Endothelial cell of umbilical vein (primary cell): Measurements from ENCODE around the gene TYRP1. TPM values are rescaled to one million over a fixed set of nuclear protein-coding genes. Genes with fewer than 3 reads are reported as not detected.

Experiments used
- BruUV-seq: library from RNA; stranded (reverse); fragments of 400-500 nt; replicated peaks from 2 replicates; lab custom pipeline; 2021; lab: Mats Ljungman, UMichigan
- CTCF ChIA-PET: fragments of 300-600, 350-600 bp; sonication (Branson Sonifier 250); formaldehyde crosslinking; loops from one replicate; lab custom pipeline; 2021; ENCODE audit warnings: antibody characterized with exemption, inconsistent platforms; lab: Charles Lee
- POLR2A ChIA-PET: fragments of 300-600, 350-600 bp; sonication (Branson Sonifier 250); formaldehyde crosslinking; loops from one replicate; lab custom pipeline; 2021; ENCODE audit warnings: antibody characterized with exemption, inconsistent platforms; lab: Charles Lee
- DNase-seq: peaks from one replicate; pipeline ENCODE4 v3.0.0-alpha.2; 2011; ENCODE audit warnings: low read depth, low spot score
- FAIRE-seq: peaks from 2 replicates; lab custom pipeline; 2011; peaks lifted over from hg19 to GRCh38; lab: Jason Lieb, UNC
- H2AFZ ChIP-seq: 2 replicates; pipeline ENCODE4 v1.6.0; 2012; ENCODE audit warnings: low read depth, low read length, control low read depth, inconsistent platforms
- H3K27ac ChIP-seq: 2 replicates; pipeline ENCODE4 v1.5.1; 2011; ENCODE audit warnings: low read depth, mild to moderate bottlenecking, control low read depth, low read length, moderate library complexity; ENCODE audit not compliant: insufficient read depth
- H3K27me3 ChIP-seq, 2 experiments: 2 replicates each; pipeline versions ENCODE4 v1.6.0 to v1.6.1; 2011; ENCODE audit warnings: low read length in 2 of 2, mixed read lengths in 1 of 2; ENCODE audit not compliant: control insufficient read depth in 2 of 2, insufficient read depth in 2 of 2
- H3K36me3 ChIP-seq, 2 experiments: 2 replicates in 1 of 2; 3 replicates in 1 of 2; pipeline ENCODE4 v1.5.1; 2011; ENCODE audit warnings: low read length in 2 of 2, mild to moderate bottlenecking in 1 of 2, moderate library complexity in 1 of 2; ENCODE audit not compliant: control insufficient read depth in 2 of 2, insufficient read depth in 2 of 2; ENCODE audit errors: extremely low read depth in 1 of 2
- H3K4me1 ChIP-seq: 3 replicates; pipeline ENCODE4 v1.5.1; 2011; ENCODE audit warnings: mild to moderate bottlenecking, low read length; ENCODE audit not compliant: control insufficient read depth, insufficient read depth; ENCODE audit errors: extremely low read depth
- H3K4me2 ChIP-seq: 2 replicates; pipeline ENCODE4 v1.6.1; 2011; ENCODE audit warnings: low read length, control low read depth, mixed read lengths; ENCODE audit not compliant: insufficient read depth
- H3K4me3 ChIP-seq, 3 experiments: fragments of 200-600 bp in 1 of 3; sonication (generic), shearing (Covaris generic) in 1 of 3; replicated peaks in 1 of 3; 2 replicates each; pipeline ENCODE4 v1.5.1; 2011 to 2016; ENCODE audit warnings: control low read depth in 3 of 3, low read length in 3 of 3, mild to moderate bottlenecking in 2 of 3, inconsistent platforms in 1 of 3, low read depth in 1 of 3, moderate library complexity in 1 of 3; ENCODE audit not compliant: insufficient read depth in 1 of 3
- H3K79me2 ChIP-seq: 2 replicates; pipeline ENCODE4 v1.6.0; 2012; ENCODE audit warnings: low read length, inconsistent platforms; ENCODE audit not compliant: control insufficient read depth, insufficient read depth
- H3K9ac ChIP-seq: replicated peaks from 2 replicates; pipeline ENCODE3; 2011; ENCODE audit warnings: low read length, control low read depth; ENCODE audit not compliant: insufficient read depth; ENCODE audit errors: extremely low read depth
- H3K9me1 ChIP-seq: replicated peaks from 3 replicates; pipeline ENCODE4 v1.6.0; 2011; ENCODE audit warnings: mild to moderate bottlenecking, low read length; ENCODE audit not compliant: control insufficient read depth, insufficient read depth; ENCODE audit errors: extremely low read depth
- H3K9me3 ChIP-seq: replicated peaks from 2 replicates; pipeline ENCODE4 v1.5.1; 2012; ENCODE audit warnings: low read length, inconsistent platforms; ENCODE audit not compliant: control insufficient read depth, insufficient read depth
- H4K20me1 ChIP-seq: replicated peaks from 2 replicates; pipeline ENCODE3; 2011; ENCODE audit warnings: mild to moderate bottlenecking, low read length; ENCODE audit not compliant: control insufficient read depth, insufficient read depth; ENCODE audit errors: extremely low read depth
- GATA2 ChIP-seq: IDR thresholded peaks from 2 replicates; pipeline ENCODE4 v1.7.0; 2011; ENCODE audit warnings: low read depth, mild to moderate bottlenecking, moderate library complexity, mixed read lengths, low read length; ENCODE audit not compliant: insufficient read length, insufficient read depth
- MYC ChIP-seq: IDR thresholded peaks from one replicate; pipeline ENCODE4 v1.6.1; 2011; ENCODE audit warnings: mild to moderate bottlenecking, low read depth, low read length
- dilution Hi-C: fragments of 300-500 bp; cut with MboI; formaldehyde crosslinking; loops from one replicate; pipeline ENCODE4 v1.15.0; 2019; ENCODE audit warnings: low sequenced_read_pairs; ENCODE audit not compliant: extremely low pct_ligation_motif_present
- intact Hi-C: fragments of 100-400 bp; cut with micrococcal nuclease; formaldehyde crosslinking; loops from one replicate; pipeline ENCODE4 v1.10.0; 2022
- polyA plus RNA-seq, 4 experiments: library from polyadenylated mRNA; depleted of rRNA in 3 of 4; stranded (reverse) in 3 of 4; unstranded in 1 of 4; fragments of >200 nt; gene quantifications; 2 replicates each; pipeline versions ENCODE4 v1.2.1 to v1.2.3, GENCODE V29; 2011 to 2012; ENCODE audit warnings: missing spikeins in 1 of 4
- total RNA-seq: library from RNA; stranded (reverse); gene quantifications from 2 replicates; pipeline ENCODE4 v1.2.3, GENCODE V29; 2021
- TF ChIP-seq, protein P1 (sequence below), 2 donors: IDR thresholded peaks; 1 replicate in 1 of 2; 2 replicates in 1 of 2; pipeline ENCODE4 v1.5.1; 2011; ENCODE audit warnings: low read length in 2 of 2, mild to moderate bottlenecking in 2 of 2, moderate library complexity in 2 of 2, control low read depth in 1 of 2, inconsistent platforms in 1 of 2, low read depth in 1 of 2; ENCODE audit not compliant: insufficient read depth in 1 of 2; ENCODE audit errors: extremely low read depth in 1 of 2

The TYRP1 gene
- total and polyA plus RNA-seq, 2 donors (not counting 3 experiments of a cell fraction or from before 2014, with no cell fraction given) = 0.63 TPM; not detected in 1

- no peak overlapping the region for H3K9ac ChIP-seq
- no peaks in the 10 kb centered on the region for H3K36me3 ChIP-seq
- FAIRE-seq (no peak), DNase-seq (no peak)
- POLR2A ChIA-PET = no interaction called here
- CTCF ChIA-PET = interaction anchor here (1.0 kb wide), 1 partner anchor 12 kb away, joined by 4 read pairs; no protein-coding TSS in a partner anchor
- H3K4me3 ChIP-seq = no peak overlapping the region
- no peak overlapping the region for H3K4me2 ChIP-seq
- H3K9me1 ChIP-seq = no peaks in the 10 kb centered on the region
- intact Hi-C loops (no loop called here), dilution Hi-C loops (no loop called here)
- H3K27me3 ChIP-seq = no peaks in the 10 kb centered on the region
- BruUV-seq = no TSS peak
- no peaks in the 10 kb centered on the region for H4K20me1 ChIP-seq
- H3K27ac ChIP-seq = no peak overlapping the region
- TF ChIP-seq MYC = no peak
- TF ChIP-seq, protein P1, sequence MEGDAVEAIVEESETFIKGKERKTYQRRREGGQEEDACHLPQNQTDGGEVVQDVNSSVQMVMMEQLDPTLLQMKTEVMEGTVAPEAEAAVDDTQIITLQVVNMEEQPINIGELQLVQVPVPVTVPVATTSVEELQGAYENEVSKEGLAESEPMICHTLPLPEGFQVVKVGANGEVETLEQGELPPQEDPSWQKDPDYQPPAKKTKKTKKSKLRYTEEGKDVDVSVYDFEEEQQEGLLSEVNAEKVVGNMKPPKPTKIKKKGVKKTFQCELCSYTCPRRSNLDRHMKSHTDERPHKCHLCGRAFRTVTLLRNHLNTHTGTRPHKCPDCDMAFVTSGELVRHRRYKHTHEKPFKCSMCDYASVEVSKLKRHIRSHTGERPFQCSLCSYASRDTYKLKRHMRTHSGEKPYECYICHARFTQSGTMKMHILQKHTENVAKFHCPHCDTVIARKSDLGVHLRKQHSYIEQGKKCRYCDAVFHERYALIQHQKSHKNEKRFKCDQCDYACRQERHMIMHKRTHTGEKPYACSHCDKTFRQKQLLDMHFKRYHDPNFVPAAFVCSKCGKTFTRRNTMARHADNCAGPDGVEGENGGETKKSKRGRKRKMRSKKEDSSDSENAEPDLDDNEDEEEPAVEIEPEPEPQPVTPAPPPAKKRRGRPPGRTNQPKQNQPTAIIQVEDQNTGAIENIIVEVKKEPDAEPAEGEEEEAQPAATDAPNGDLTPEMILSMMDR (IDR thresholded peaks at IDR 0.05; ENCODE audit: extremely low read depth in 1 of 2, insufficient read depth in 1 of 2, low read depth in 1 of 2, low read length in 2 of 2) = no peak
- TF ChIP-seq GATA2 = no peak
- H3K79me2 ChIP-seq = no peaks in the 10 kb centered on the region
- H3K4me1 ChIP-seq = no peaks in the 10 kb centered on the region
- no peaks in the 10 kb centered on the region for H3K9me3 ChIP-seq
- H2AFZ ChIP-seq = no peak overlapping the region
Measured at GRCh38 chr9:12759761-12760160, 66.6 kb downstream of the TYRP1 start.

Other genes starting within 250 kb of the TYRP1 start
- gene LURAP1L, start 81.6 kb downstream of the TYRP1 start, total RNA-seq = 1.3 and 3.3 TPM in 2 replicates
- gene LURAP1L, start 81.6 kb downstream of the TYRP1 start, polyA plus RNA-seq = 1.4 and 1.5 TPM in 2 replicates